ENCODE data around the gene CIT. TPM values are rescaled to one million over a fixed set of nuclear protein-coding genes. Genes with fewer than 3 reads are reported as not detected.

Gene CIT
- total and polyA plus RNA-seq, 10 of the 15 experiments (the other 5 are each of a cell fraction or from before 2014, with no cell fraction given) = 1.0 to 38.2 (median 14.9) TPM

- no peak for TF ChIP-seq PRDM15 (CRISPR knock-in tag; IDR thresholded peaks at IDR 0.05)
- no peak for TF ChIP-seq PKNOX1 (IDR thresholded peaks at IDR 0.05)
- TF ChIP-seq RELB (IDR thresholded peaks at IDR 0.05; ENCODE audit: low read depth) = no peak
- TF ChIP-seq MEF2A (IDR thresholded peaks at IDR 0.05; ENCODE audit: insufficient read depth, low read depth, low read length) = no peak
These were observed 146.7 kb downstream of the CIT start (continued) for GRCh38 chr12:119730381-119730780.

GRCh38 chr12:119729871-119730270 is 147.2 kb downstream of the CIT start:
- ChIA-PET POLR2A (interaction anchor here (0.9 kb wide), 1 partner anchor 61 kb away, joined by 3 read pairs; no protein-coding TSS in a partner anchor), RAD21 (ENCODE audit: unreplicated experiment) (no interaction called here), SMC1A (ENCODE audit: uncharacterized antibody, unreplicated experiment) (interaction anchor here (1.0 to 1.6 kb wide), 2 partner anchors 60 to 63 kb away, joined by 3 to 5 read pairs; no protein-coding TSS in a partner anchor), CTCF (no interaction called here)
- H3K79me2 ChIP-seq (ENCODE audit: control insufficient read depth, insufficient read depth, low read length) = no peaks in the 10 kb centered on the region
- WGBS (ENCODE audit: insufficient coverage, insufficient replicate concordance, low lambda C conversion rate, missing lambda C conversion rate) = 98% methylated on average over 8 of the region's 8 CpGs
- no peak overlapping the region for H2AFZ ChIP-seq (ENCODE audit: control insufficient read depth, low read depth, low read length)
- no peak for ATAC-seq
- H3K9ac ChIP-seq (ENCODE audit: control insufficient read depth, insufficient read depth, low read length) = no peak overlapping the region
- DNase-seq (ENCODE audit: low read depth, low spot score) = no peak
- BruUV-seq (replicated peaks) = no TSS peak
- intact Hi-C loops (cut with micrococcal nuclease; ENCODE audit: unreplicated experiment) = no loop called here
- no peak for FAIRE-seq
- H3K27ac ChIP-seq (ENCODE audit: control insufficient read depth, insufficient read depth) = no peak overlapping the region
- no peaks in the 10 kb centered on the region for H3K9me3 ChIP-seq (replicated peaks; ENCODE audit: control insufficient read depth, insufficient read depth, low read length)
- peaks cover 6 to 10% of the 10 kb centered on the region in 2 experiments for H3K36me3 ChIP-seq (ENCODE audit: control insufficient read depth in 2 of 2, insufficient read depth in 2 of 2, low read length in 1 of 2)
- H3K4me2 ChIP-seq (ENCODE audit: control insufficient read depth, insufficient read depth) = no peak overlapping the region
- peaks cover 5% of the 10 kb centered on the region; the same call in 1 of the 2 replicates for H3K4me1 ChIP-seq (ENCODE audit: control insufficient read depth, insufficient read depth, low read length)
- in situ Hi-C loops (cut with MboI) = no loop called here
- H4K20me1 ChIP-seq (ENCODE audit: control insufficient read depth, insufficient read depth) = no peaks in the 10 kb centered on the region
- no peaks in the 10 kb centered on the region for H3K27me3 ChIP-seq (replicated peaks in 1 of 2; ENCODE audit: control insufficient read depth in 2 of 2, insufficient read depth in 2 of 2, low read length in 1 of 2)
- no peak overlapping the region for H3K4me3 ChIP-seq
- TF ChIP-seq ZNF687 (IDR thresholded peaks at IDR 0.05) = no peak
- TF ChIP-seq SPI1 (IDR thresholded peaks at IDR 0.05; ENCODE audit: borderline replicate concordance, insufficient read depth, low read depth, low read length) = no peak
- TF ChIP-seq CBFB (IDR thresholded peaks at IDR 0.05; ENCODE audit: low read depth) = no peak
- TF ChIP-seq HDAC2 (IDR thresholded peaks at IDR 0.05) = no peak
- TF ChIP-seq USF2 (IDR thresholded peaks at IDR 0.05; ENCODE audit: borderline replicate concordance, low read depth, low read length) = no peak
- no peak for TF ChIP-seq PAX8 (IDR thresholded peaks at IDR 0.05)
- no peak for TF ChIP-seq YY1 (IDR thresholded peaks at IDR 0.05; ENCODE audit: low read depth, low read length)
